ENCODE measurements around the gene C16orf96. TPM values are rescaled to one million over a fixed set of nuclear protein-coding genes. Genes with fewer than 3 reads are reported as not detected.
A peak's percentile ranks its signal among the peaks of the same experiment; 100 is the strongest.

Gene C16orf96
- total and polyA plus RNA-seq, 2 of the 13 experiments (the other 11 are each of a cell fraction or from before 2014, with no cell fraction given) = 0.03 TPM; not detected in 1

GRCh38 chr16:4614571-4615383, 58.6 kb downstream of the C16orf96 start, which contains the start of gene UBALD1 (continued):
- TF ChIP-seq DDIT3 (CRISPR knock-in tag; IDR thresholded peaks at IDR 0.05) = no peak
- no peak for TF ChIP-seq ZNF24 (IDR thresholded peaks at IDR 0.05)
- TF ChIP-seq BCL3 (CRISPR knock-in tag; IDR thresholded peaks at IDR 0.05) = no peak
- peak; percentile 65 for TF ChIP-seq PAXIP1 (CRISPR knock-in tag; conservative IDR thresholded peaks at IDR 0.05)
- peak; percentile 84 for TF ChIP-seq NR2C2 (CRISPR knock-in tag; IDR thresholded peaks at IDR 0.05; ENCODE audit: borderline replicate concordance)
- no peak for TF ChIP-seq PITX1 (CRISPR knock-in tag; IDR thresholded peaks at IDR 0.05)
- no peak for TF ChIP-seq SNAPC5 (CRISPR knock-in tag; IDR thresholded peaks at IDR 0.05; ENCODE audit: borderline replicate concordance)
- TF ChIP-seq AGO1 (IDR thresholded peaks at IDR 0.05; ENCODE audit: low read depth, low read length, poor library complexity, severe bottlenecking) = no peak
- peak; percentile 60 for TF ChIP-seq POLR2AphosphoS5 (IDR thresholded peaks at IDR 0.05; ENCODE audit: low read depth, low read length)
- TF ChIP-seq ZNF574 (CRISPR knock-in tag; IDR thresholded peaks at IDR 0.05) = peak; percentile 85
- no peak; the same call in 1 of the 2 replicates for TF ChIP-seq IRF9 (CRISPR knock-in tag; IDR thresholded peaks at IDR 0.05; ENCODE audit: borderline replicate concordance)
- no peak for TF ChIP-seq RORA (CRISPR knock-in tag; IDR thresholded peaks at IDR 0.05)
- TF ChIP-seq CBX5 (CRISPR knock-in tag; IDR thresholded peaks at IDR 0.05; ENCODE audit: borderline replicate concordance) = no peak
- 0 out of 2 replicates have a peak, but pooled peaks have one; percentile 26 for TF ChIP-seq CC2D1A (CRISPR knock-in tag; IDR thresholded peaks at IDR 0.05)
- TF ChIP-seq POGK (CRISPR knock-in tag; conservative IDR thresholded peaks at IDR 0.05) = peak; percentile 55; the same call in 1 of the 2 replicates
- no peak for TF ChIP-seq CREBL2 (CRISPR knock-in tag; IDR thresholded peaks at IDR 0.05; ENCODE audit: borderline replicate concordance)

Measured in HepG2 (cell line).